Measurements from ENCODE around the gene CPD.
"Not testable (repeated sequence)": the region's sequence is repeated elsewhere in the genome, so short reads cannot be mapped to it uniquely, and the experiment has no call there.

Gene CPD

DNA sequence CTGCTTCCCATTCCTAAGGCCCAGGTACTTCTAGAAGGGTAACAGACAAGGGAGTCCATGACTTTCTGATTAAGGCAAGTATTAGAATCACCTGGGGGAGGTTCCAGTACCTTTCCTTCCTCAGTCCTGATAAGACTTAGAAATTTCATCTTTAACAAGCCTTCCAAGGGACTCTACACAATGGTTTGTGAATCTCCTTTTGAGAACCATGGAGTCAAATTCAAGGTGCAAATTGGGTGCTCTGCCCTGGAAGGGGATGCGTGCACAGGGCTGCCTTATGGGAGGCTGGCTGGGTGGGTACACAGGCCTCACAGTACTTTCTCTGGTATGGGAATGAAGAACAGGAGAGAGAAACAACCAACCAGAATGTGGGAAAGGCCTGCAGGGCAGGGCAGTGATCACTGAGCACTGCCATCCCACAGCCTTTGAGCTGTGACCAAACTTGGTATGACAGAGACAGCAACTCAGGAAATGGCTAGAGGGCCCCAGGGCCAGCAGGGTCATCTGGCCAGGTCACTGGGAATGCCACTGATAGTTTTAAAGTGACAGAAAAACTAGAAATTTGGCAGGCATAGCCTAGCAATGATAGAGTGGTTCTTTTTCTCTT lies 41.2 kb upstream of the CPD start:
- no peaks in the 10 kb centered on the region for H3K27me3 ChIP-seq (replicated peaks)
- no peak overlapping the region for H3K4me3 ChIP-seq (ENCODE audit: low read depth, low read length)
- TF ChIP-seq, protein P1, sequence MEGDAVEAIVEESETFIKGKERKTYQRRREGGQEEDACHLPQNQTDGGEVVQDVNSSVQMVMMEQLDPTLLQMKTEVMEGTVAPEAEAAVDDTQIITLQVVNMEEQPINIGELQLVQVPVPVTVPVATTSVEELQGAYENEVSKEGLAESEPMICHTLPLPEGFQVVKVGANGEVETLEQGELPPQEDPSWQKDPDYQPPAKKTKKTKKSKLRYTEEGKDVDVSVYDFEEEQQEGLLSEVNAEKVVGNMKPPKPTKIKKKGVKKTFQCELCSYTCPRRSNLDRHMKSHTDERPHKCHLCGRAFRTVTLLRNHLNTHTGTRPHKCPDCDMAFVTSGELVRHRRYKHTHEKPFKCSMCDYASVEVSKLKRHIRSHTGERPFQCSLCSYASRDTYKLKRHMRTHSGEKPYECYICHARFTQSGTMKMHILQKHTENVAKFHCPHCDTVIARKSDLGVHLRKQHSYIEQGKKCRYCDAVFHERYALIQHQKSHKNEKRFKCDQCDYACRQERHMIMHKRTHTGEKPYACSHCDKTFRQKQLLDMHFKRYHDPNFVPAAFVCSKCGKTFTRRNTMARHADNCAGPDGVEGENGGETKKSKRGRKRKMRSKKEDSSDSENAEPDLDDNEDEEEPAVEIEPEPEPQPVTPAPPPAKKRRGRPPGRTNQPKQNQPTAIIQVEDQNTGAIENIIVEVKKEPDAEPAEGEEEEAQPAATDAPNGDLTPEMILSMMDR (IDR thresholded peaks at IDR 0.05; ENCODE audit: low read depth, low read length, missing control alignments) = no peak
- H3K27ac ChIP-seq = no peak overlapping the region
- no peaks in the 10 kb centered on the region for H3K36me3 ChIP-seq (replicated peaks)
- no peak for DNase-seq
- in situ Hi-C loops (cut with HindIII; ENCODE audit: low pct_ligation_motif_present, low sequenced_read_pairs) = no loop called here

DNA sequence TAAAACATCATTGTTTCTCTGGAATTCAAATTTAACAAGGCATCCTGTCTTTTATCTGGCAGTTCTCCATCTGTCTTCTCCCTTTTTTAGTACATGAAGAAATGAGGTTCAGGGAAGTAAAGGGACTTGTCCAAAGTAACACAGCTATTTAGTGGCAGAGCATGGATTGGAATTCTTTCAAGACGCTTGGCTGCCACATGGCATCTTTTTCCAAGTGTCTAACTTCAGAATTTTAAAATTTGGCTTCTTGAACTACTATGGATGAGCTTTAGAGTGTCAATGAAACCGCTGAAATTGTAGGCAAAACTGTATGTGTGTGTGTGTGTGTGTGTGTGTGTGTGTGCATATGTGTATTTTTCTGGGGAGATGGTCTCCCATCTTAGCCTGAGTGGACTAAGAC lies 39.6 kb upstream of the CPD start:
- no peak overlapping the region for H3K4me3 ChIP-seq (ENCODE audit: low read depth, low read length)
- no peaks in the 10 kb centered on the region for H3K36me3 ChIP-seq (replicated peaks)
- no peaks in the 10 kb centered on the region for H3K27me3 ChIP-seq (replicated peaks)
- no peak for DNase-seq
- TF ChIP-seq, protein P1 (IDR thresholded peaks at IDR 0.05; ENCODE audit: low read depth, low read length, missing control alignments) = no peak
- in situ Hi-C loops (cut with HindIII; ENCODE audit: low pct_ligation_motif_present, low sequenced_read_pairs) = no loop called here
- no peak overlapping the region for H3K27ac ChIP-seq

DNA sequence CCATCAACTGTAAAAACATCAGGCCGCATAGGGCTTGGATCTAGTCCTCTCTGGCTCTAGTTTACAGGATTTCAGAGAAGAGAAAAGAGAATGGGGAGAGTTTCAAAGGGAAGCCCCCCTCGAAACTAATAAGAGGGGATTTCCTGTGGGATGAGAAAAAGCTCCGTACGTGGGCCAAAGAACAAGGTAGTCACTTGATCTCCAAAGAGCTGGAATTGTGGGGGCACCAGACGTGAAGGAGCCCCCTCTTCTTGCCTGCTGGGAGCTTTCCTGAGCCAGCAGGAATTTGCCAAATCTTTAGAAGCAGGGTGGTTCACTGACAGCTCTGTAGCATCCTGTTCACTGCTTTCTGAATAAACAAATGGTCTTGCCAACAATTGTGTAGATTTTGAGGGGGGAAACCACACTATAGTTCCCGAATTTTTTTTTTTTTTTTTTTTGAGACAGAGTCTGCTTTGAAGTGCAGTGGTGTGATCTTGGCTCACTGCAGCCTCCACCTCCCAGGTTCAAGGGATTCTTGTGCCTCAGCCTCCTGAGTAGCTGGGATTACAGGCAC lies 37.8 kb upstream of the CPD start:
- H3K4me3 ChIP-seq (ENCODE audit: low read depth, low read length) = no peak overlapping the region
- H3K27me3 ChIP-seq (replicated peaks) = no peaks in the 10 kb centered on the region
- no peaks in the 10 kb centered on the region for H3K36me3 ChIP-seq (replicated peaks)
- TF ChIP-seq, protein P1 (IDR thresholded peaks at IDR 0.05; ENCODE audit: low read depth, low read length, missing control alignments) = no peak
- DNase-seq = no peak
- H3K27ac ChIP-seq = peak overlapping the region; percentile 41
- in situ Hi-C loops (cut with HindIII; ENCODE audit: low pct_ligation_motif_present, low sequenced_read_pairs) = no loop called here

DNA sequence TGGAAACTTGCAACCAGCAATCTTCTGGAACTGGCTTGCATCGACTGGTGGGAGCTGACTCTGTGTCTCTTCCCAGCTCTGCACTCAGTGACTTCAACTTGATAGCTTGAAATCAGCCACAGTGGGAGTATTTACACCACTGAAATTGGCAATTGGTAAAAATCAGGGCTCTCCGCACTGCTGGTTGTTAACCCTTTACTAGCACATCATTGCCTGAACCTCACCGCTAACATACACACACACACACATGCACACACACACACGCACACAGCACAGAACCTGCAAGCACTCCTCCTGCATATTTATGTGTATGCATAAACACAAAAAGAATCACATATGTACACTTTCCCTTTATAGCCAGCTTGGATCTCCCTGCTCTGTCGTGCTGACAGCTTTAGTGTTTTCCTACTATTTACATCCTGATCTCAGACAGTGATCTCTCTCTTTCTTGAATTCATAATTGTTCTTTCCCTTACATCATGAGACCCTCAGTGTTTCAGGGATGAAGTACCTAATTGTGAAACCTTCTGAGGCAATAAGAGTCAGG lies 37.0 kb upstream of the CPD start:
- no peak overlapping the region for H3K4me3 ChIP-seq (ENCODE audit: low read depth, low read length)
- no peaks in the 10 kb centered on the region for H3K27me3 ChIP-seq (replicated peaks)
- no peak for DNase-seq
- TF ChIP-seq, protein P1 (IDR thresholded peaks at IDR 0.05; ENCODE audit: low read depth, low read length, missing control alignments) = no peak
- in situ Hi-C loops (cut with HindIII; ENCODE audit: low pct_ligation_motif_present, low sequenced_read_pairs) = no loop called here
- H3K27ac ChIP-seq = no peak overlapping the region
- H3K36me3 ChIP-seq (replicated peaks) = no peaks in the 10 kb centered on the region

DNA sequence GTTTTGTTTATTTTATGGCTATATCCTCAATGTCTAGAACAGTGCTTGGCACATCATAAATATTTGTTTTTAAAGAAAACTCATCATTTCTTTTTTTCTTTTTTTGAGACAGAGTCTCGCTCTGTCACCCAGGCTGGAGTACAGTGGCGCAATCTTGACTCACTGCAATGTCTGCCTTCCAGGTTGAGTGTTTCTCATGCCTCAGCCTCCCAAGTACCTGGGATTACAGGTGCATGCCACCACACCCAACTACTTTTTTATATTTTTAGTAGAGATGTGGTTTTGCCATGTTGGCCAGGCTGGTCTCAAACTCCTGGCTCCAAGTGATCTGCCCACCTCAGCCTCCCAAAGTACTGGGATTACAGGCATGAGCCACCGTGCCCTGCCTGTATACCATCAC lies 35.5 kb upstream of the CPD start:
- H3K27me3 ChIP-seq (replicated peaks); DNase-seq; H3K4me3 ChIP-seq (ENCODE audit: low read depth, low read length); in situ Hi-C loops (cut with HindIII; ENCODE audit: low pct_ligation_motif_present, low sequenced_read_pairs); H3K36me3 ChIP-seq (replicated peaks); H3K27ac ChIP-seq: not testable (repeated sequence)

DNA sequence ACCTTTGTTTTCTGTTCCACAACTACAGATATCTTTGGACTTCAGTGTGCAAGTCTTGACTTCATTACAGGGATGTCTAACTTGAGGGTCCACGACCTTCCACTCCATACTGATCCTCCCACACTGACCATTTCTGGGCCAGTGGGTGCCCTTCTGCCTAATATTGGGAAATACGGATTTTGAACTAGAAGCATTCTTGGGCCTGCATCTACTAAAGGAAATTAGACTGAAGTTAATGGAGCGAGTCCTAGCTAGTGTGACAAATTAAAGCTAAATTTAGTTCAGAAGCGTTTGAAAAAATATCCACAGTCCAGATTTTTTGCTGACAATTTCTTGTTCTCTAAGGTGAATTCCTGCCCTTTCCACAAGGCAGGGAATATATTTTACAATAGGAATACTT lies 34.9 kb upstream of the CPD start:
- Histone ChIP-seq H3K4me3 (ENCODE audit: low read depth, low read length) (no peak overlapping the region), H3K27ac (no peak overlapping the region), H3K27me3 (replicated peaks) (no peaks in the 10 kb centered on the region), H3K36me3 (replicated peaks) (no peaks in the 10 kb centered on the region)
- TF ChIP-seq, protein P1 (IDR thresholded peaks at IDR 0.05; ENCODE audit: low read depth, low read length, missing control alignments) = no peak
- in situ Hi-C loops (cut with HindIII; ENCODE audit: low pct_ligation_motif_present, low sequenced_read_pairs) = no loop called here
- no peak for DNase-seq

Data from brain microvascular endothelial cell (primary cell).